IPS-NIHi11 (cell line): ENCODE results near the gene MXI1.
"Not testable (repeated sequence)": the region's sequence is repeated elsewhere in the genome, so short reads cannot be mapped to it uniquely, and the experiment has no call there.

ENCODE experiments used
- DNase-seq: peaks from one replicate; pipeline ENCODE4 v3.0.0; 2012; ENCODE audit warnings: mixed read lengths, low spot score

Gene MXI1

DNA sequence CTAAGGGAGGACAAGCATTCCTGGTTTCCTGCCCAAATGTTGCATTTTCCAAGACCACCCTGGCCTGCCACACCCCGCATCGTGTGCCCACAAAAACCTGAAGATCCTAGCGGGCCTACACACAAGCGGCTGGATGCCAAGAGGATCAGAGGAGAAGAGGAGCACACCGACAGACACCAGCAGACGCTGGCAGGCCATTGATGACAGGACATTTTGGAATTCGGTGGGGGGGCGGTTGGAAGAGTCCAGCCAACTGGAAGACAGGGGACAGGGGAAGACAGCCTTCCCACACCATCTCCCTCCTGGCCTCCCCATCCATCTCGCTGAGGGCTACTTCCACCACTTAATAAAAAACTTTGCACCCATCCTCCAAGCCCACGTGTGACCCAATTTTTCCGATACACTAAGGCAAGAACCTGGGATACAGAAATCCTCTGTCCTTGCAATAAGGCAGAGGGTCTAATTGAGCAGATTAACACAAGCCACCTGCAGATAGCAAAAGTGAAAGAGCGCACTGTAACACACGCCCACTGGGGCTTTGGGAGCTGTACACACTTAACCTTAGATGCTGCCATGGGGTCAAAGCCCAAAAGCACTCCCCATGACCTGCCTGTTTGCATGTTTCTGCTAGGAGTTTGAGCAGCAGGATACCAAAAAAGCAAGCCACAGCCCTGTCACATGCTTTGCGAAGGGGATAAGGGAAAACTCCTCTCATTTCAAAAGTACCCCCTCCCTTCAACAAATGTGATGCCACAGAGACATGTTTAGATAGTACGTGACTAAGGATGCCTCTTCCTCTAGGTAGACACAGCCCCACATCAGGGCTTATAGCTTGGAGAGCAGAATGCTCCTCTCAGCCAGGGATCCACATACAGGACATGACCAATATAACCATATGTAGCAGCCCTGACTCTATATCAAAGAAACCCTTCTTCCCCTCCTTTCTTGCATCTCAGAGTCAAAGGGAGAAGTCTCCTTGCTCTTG is 110.8 kb downstream of the MXI1 start:
- DNase-seq: no peak

GRCh38 chr10:110321869-110322620 is 114.6 kb downstream of the MXI1 start:
- no peak for DNase-seq

DNA sequence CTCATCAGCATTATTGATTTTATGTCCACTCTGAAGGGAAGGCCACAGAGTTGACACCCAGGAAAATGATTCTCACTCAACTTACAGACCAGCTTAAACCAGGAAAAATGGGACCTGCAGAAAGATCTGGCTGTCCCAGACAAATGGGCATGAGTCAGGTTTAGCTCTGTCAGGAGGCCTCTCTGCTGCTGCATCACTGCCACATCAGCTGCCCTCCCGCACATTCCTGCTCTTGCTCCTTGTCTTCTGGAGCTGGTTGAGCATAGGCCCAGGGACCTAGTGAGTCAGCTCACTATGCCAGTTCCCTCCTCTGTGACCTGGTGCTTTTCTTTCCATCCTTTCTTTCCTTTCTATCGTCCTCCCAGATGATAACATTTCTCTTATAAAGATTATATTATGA is 116.1 kb downstream of the MXI1 start:
- DNase-seq: no peak

DNA sequence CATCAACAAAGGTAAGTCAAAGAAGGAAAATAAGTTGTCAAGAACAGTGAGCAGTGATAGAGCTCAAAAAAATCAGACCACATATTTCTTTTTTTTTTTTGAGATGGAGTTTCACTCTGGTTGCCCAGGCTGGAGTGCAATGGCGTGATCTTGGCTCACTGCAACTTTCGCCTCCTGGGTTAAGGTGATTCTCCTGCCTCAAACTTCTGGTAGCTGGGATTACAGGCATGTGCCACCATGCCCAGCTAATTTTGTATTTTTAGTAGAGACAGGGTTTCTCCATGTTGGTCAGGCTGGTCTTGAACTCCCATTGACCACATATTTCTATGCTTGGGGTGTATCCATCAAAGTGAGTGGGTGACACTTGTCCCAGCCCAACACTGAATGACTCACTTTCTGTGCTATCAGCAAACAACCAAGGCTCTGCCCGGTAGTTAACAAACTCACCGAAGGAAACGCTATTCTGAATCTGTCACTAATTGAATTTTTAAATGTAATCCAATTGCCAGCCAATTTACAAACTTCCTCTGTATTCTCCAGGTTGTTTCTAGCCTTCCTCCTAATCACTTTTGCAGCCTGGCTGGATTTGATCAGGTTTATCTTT is 116.9 kb downstream of the MXI1 start:
- no peak for DNase-seq

- no peak for DNase-seq
Measured at GRCh38 chr10:110324805-110325280, 117.4 kb downstream of the MXI1 start.

DNA sequence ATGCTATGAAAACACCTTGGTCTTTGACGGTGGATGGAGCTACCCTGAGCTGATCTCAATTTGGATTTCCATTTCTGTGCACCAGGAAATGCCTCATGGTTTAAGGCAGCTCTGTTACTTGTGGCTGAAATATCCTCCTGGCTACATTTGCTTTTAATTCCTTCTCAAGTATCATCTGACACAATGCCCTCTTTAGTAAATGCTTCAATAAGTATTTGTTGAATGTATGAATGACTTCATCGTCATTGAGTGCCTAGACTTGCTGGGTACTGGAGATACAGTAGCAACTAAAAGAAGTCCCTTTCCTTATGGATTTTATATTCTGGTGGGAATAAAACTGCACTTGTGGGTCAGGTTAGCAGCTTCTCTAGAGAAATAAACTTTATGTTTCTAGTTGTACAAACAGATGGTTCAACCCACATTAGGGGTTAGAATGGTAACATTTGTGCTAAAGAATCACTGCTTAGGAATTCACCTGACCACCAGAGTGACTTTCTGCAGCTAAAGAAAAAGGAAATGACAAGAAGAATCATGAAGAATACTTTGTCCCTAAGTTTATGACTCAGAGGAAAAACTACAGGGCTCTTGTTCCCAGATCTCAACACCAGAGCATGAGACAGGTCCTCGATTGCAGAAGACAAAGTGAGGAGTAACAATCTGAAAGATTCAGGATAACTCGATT is 119.1 kb downstream of the MXI1 start:
- no peak for DNase-seq

DNA sequence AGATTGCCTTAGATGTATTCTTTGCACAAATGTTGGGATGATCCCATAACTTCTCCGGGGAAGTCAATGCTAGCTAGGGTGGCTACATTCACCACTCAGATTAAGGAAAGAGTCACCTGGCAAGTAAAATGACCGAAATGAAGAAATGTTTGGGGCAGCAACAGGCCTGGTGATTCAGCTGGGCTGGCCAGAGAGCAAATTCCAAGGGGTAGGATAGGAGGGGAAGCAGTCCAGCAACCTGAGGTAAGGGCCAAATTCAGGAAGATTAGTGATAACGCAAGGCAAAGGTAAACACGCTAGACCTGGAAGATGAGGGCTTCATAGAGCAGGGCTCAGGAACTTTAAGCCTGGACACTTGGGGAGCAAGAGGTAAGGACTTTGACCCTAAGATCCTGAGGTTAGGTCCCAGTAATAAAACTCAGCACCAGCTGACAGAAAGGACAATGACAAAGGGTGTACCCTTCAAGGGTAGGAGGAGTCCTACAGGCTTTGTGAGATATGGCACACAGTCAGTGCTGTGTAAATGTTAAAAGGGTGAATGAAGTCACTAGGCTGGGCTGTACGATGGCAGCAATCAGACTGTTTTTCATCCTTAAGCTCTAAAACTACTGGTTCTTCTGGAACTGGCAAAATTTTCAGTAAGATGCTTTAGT is 120.0 kb downstream of the MXI1 start:
- DNase-seq: no peak

DNA sequence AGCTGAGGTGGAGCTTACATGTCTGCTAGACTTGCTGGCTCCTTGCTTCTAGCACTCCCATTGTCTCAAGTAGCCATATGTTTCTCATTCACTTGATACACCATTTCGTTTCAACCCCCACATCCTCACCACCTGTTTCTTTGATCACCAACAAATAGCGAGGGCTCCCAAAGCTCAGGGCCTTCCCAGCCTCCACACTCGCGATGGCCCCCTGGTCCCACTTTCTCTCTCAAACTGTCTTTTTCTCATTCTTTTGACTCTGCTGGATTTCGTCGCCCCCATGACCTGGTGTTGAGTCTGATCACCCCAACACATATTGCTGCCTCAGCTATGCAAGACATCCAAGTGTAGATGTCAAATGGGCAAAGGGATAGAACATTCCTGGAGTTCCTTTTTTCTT is 123.3 kb downstream of the MXI1 start:
- DNase-seq: no peak

DNA sequence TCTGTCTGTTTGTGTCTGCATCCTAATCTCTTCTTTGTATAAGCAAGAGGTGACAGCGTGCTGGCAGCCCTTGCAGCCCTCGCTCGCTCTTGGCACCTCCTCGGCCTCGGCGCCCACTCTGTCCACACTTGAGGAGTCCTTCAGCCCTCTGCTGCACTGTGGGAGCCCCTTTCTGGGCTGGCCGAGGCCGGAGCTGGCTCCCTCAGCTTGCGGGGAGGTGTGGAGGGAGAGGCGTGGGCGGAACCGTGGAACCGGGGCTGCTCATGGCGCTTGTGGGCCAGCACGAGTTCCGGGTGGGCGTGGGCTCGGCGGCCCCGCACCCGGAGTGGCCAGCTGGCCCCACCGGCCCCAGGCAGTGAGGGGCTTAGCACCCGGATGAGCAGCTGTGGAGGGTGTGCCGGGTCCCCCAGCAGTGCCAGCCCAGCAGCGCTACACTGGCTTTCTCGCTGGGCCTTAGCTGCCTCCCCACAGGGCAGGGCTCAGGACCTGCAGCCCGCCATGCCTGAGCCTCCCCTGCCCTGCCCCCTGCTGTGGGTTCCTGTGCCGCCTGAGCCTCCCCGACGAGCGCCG is 123.9 kb downstream of the MXI1 start:
- not testable (repeated sequence) for DNase-seq

- DNase-seq: no peak
Measured at GRCh38 chr10:110334061-110334656, 126.8 kb downstream of the MXI1 start.

DNA sequence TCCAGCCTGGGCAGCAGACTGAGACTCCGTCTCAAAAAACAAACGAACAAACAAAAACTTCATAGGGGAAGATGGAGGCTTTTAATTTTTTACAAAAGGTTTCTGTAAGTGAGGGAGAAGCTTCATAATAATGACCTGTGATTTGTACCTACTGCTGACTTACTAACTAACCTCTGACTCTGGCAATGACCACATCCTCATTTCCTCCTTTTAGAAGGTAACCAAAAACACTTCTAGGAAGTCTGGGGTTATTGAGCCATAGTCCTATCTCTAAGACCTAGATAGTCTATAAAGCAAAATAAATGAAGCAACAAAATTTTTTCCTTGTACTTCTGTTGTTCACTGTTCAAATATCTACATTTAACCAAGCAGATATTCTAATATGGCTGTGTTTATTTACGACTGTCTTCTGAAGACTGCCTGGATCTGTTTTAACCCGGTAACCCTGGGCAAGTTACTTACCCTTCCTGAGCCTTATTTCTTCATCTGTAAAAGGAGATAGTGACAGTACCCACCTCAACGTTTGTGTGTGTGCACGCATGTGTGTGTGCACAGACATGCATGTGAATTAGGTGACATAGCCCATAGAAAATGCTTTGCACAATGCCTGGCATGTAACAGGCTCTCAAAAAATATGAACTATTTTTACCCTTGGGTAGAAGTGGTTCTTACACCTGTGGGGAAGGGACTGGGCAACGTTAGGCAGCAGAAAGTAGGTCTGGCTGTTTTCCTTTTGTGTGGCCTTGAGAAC is 128.1 kb downstream of the MXI1 start:
- no peak for DNase-seq

GRCh38 chr10:110336111-110336721 is 128.8 kb downstream of the MXI1 start:
- peak; percentile 58 for DNase-seq
